Neural progenitor cell (in vitro differentiated cells): ENCODE results near the gene ART3. TPM values are rescaled to one million over a fixed set of nuclear protein-coding genes. Genes with fewer than 3 reads are reported as not detected.

Source experiments
- DNase-seq: peaks from one replicate; pipeline ENCODE4 v3.0.0-alpha.2; 2016; ENCODE audit warnings: low spot score
- H2AFZ ChIP-seq: fragments of 200-600 bp; sonication (generic); replicated peaks from 2 replicates; pipeline ENCODE4 v1.6.1; 2016; ENCODE audit warnings: antibody characterized with exemption
- H3F3A ChIP-seq: fragments of 200-600 bp; sonication (generic); 2 replicates; pipeline ENCODE4 v1.6.1; 2016; ENCODE audit warnings: antibody characterized with exemption, low read depth
- H3K27ac ChIP-seq: fragments of 200-600 bp; sonication (generic); 2 replicates; pipeline ENCODE4 v1.5.1; 2016; ENCODE audit warnings: mild to moderate bottlenecking
- H3K27me3 ChIP-seq: fragments of 200-600 bp; sonication (generic); 2 replicates; pipeline ENCODE4 v1.6.1; 2016; ENCODE audit warnings: mild to moderate bottlenecking, moderate library complexity
- H3K36me3 ChIP-seq: fragments of 200-600 bp; sonication (generic); 2 replicates; pipeline ENCODE4 v1.5.1; 2016
- H3K4me1 ChIP-seq: fragments of 200-600 bp; sonication (generic); 2 replicates; pipeline ENCODE4 v1.6.1; 2016; ENCODE audit warnings: mixed run types
- H3K4me2 ChIP-seq: fragments of 200-600 bp; sonication (generic); 2 replicates; pipeline ENCODE4 v1.6.1; 2016
- H3K4me3 ChIP-seq: fragments of 200-600 bp; sonication (generic); 2 replicates; pipeline ENCODE4 v1.5.1; 2016
- H3K79me2 ChIP-seq: fragments of 200-600 bp; sonication (generic); 2 replicates; pipeline ENCODE4 v1.6.1; 2016; ENCODE audit warnings: low read depth
- H3K9ac ChIP-seq: fragments of 200-600 bp; sonication (generic); 2 replicates; pipeline ENCODE4 v1.6.1; 2016
- H3K9me3 ChIP-seq: fragments of 200-600 bp; sonication (generic); 2 replicates; pipeline ENCODE4 v1.5.1; 2016; ENCODE audit warnings: low read depth
- H4K20me1 ChIP-seq: fragments of 200-600 bp; sonication (generic); 2 replicates; pipeline ENCODE4 v1.6.1; 2016; ENCODE audit warnings: low read depth
- H3K27ac Mint-ChIP-seq: 3 replicates; pipeline ENCODE4 v1.8.0; 2021; ENCODE audit warnings: mixed read lengths
- H3K27me3 Mint-ChIP-seq: 2 replicates; pipeline ENCODE4 v1.8.0; 2022; ENCODE audit warnings: low read depth, mild to moderate bottlenecking, inconsistent platforms, moderate library complexity, mixed read lengths; ENCODE audit not compliant: insufficient read depth
- H3K36me3 Mint-ChIP-seq: 3 replicates; pipeline ENCODE4 v1.8.0; 2021; ENCODE audit warnings: mixed read lengths
- H3K4me1 Mint-ChIP-seq: 3 replicates; pipeline ENCODE4 v1.8.0; 2021; ENCODE audit warnings: mixed read lengths
- H3K4me3 Mint-ChIP-seq: 3 replicates; pipeline ENCODE4 v1.8.0; 2021; ENCODE audit warnings: mild to moderate bottlenecking, moderate library complexity, mixed read lengths
- H3K9me3 Mint-ChIP-seq: 3 replicates; pipeline ENCODE4 v1.8.0; 2020; ENCODE audit warnings: mixed read lengths
- EZH2 ChIP-seq: fragments of 200-600 bp; sonication (generic); IDR thresholded peaks from 2 replicates; pipeline ENCODE4 v1.6.1; 2017; ENCODE audit warnings: antibody characterized with exemption, mild to moderate bottlenecking, moderate library complexity
- EZH2phosphoT487 ChIP-seq: fragments of 200-600 bp; sonication (generic); IDR thresholded peaks from 2 replicates; pipeline ENCODE4 v1.6.1; 2017; ENCODE audit warnings: antibody characterized with exemption
- total RNA-seq: library from RNA; depleted of rRNA; stranded (reverse); fragments of >200 nt; gene quantifications from 2 replicates; pipeline ENCODE4 v1.2.3, GENCODE V29; 2015; ENCODE audit warnings: low replicate concordance
- TF ChIP-seq, protein P1 (sequence below): fragments of 200-600 bp; sonication (generic); IDR thresholded peaks from 2 replicates; pipeline ENCODE4 v1.5.1; 2017; ENCODE audit warnings: antibody characterized with exemption, mild to moderate bottlenecking

Gene ART3
- not detected in 2 replicates for total RNA-seq

DNA sequence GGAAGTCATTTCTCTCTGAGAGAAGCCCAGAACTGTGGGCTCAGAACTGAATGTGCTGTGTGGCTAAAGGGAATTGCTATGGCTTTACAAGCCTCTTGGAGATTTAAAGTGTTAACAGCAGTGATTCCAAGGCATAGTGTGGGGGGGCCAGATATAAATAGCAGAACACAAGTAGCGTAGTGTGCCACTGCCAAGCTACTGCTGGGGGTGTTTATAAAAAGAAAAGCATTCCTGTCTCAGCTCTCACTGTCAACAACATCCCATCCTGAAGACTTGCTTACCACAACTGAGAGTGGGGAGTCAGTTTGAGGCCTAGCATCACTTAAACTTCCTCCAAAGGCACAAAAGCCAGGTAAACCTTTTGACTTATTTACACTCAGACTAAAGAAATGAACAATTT is at the start of gene ART3:
Gene ART3 (plus strand): TSS at position 242 of the 400 bp plus-strand sequence. CDS start 1,181 bp downstream, outside the sequence.
- H3K9me3 Mint-ChIP-seq, result no peaks in the 10 kb centered on the region
- H3K27me3 Mint-ChIP-seq, result no peaks in the 10 kb centered on the region
- Histone ChIP-seq H3K4me3 (no peak within 1 kb of the TSS), H3K27me3 (no peaks in the 10 kb centered on the region), H4K20me1 (no peaks in the 10 kb centered on the region), H3K4me2 (no peak within 1 kb of the TSS), H3K4me1 (peaks cover 10% of the 10 kb centered on the region), H3K9me3 (no peaks in the 10 kb centered on the region), H3K79me2 (no peaks in the 10 kb centered on the region), H3K9ac (no peak within 1 kb of the TSS), H2AFZ (peak within 1 kb of the TSS; percentile 26), H3F3A (no peaks in the 10 kb centered on the region), H3K27ac (no peak within 1 kb of the TSS), H3K36me3 (no peaks in the 10 kb centered on the region)
- H3K36me3 Mint-ChIP-seq, result no peaks in the 10 kb centered on the region
- no peaks in the 10 kb centered on the region for H3K4me1 Mint-ChIP-seq
- no peak for DNase-seq
- H3K27ac Mint-ChIP-seq, result no peak within 1 kb of the TSS
- TF ChIP-seq EZH2phosphoT487 (no peak), EZH2 (no peak)
- TF ChIP-seq, protein P1, sequence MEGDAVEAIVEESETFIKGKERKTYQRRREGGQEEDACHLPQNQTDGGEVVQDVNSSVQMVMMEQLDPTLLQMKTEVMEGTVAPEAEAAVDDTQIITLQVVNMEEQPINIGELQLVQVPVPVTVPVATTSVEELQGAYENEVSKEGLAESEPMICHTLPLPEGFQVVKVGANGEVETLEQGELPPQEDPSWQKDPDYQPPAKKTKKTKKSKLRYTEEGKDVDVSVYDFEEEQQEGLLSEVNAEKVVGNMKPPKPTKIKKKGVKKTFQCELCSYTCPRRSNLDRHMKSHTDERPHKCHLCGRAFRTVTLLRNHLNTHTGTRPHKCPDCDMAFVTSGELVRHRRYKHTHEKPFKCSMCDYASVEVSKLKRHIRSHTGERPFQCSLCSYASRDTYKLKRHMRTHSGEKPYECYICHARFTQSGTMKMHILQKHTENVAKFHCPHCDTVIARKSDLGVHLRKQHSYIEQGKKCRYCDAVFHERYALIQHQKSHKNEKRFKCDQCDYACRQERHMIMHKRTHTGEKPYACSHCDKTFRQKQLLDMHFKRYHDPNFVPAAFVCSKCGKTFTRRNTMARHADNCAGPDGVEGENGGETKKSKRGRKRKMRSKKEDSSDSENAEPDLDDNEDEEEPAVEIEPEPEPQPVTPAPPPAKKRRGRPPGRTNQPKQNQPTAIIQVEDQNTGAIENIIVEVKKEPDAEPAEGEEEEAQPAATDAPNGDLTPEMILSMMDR, result no peak
- no peak within 1 kb of the TSS for H3K4me3 Mint-ChIP-seq

GRCh38 chr4:76028350-76028765 is 46.2 kb upstream of the ART3 start:
- Histone ChIP-seq H3K79me2 (no peaks in the 10 kb centered on the region), H3F3A (no peaks in the 10 kb centered on the region), H3K9ac (no peak overlapping the region), H4K20me1 (no peaks in the 10 kb centered on the region), H3K9me3 (no peaks in the 10 kb centered on the region), H3K27ac (no peak overlapping the region), H3K4me1 (no peaks in the 10 kb centered on the region), H3K4me2 (no peak overlapping the region), H3K36me3 (no peaks in the 10 kb centered on the region), H2AFZ (no peak overlapping the region), H3K27me3 (no peaks in the 10 kb centered on the region), H3K4me3 (no peak overlapping the region)
- Mint-ChIP-seq H3K36me3 (no peaks in the 10 kb centered on the region), H3K27me3 (peaks cover 5% of the 10 kb centered on the region), H3K4me3 (no peak overlapping the region), H3K9me3 (no peaks in the 10 kb centered on the region), H3K27ac (no peak overlapping the region), H3K4me1 (no peaks in the 10 kb centered on the region)
- TF ChIP-seq EZH2phosphoT487, result no peak
- TF ChIP-seq EZH2, result no peak
- TF ChIP-seq, protein P1, result no peak
- no peak for DNase-seq

GRCh38 chr4:76029300-76029699 is 45.2 kb upstream of the ART3 start:
- no peak overlapping the region for H3K4me2 ChIP-seq
- H3K27ac ChIP-seq, result no peak overlapping the region
- H3K4me3 ChIP-seq, result no peak overlapping the region
- H3K9me3 ChIP-seq, result no peaks in the 10 kb centered on the region
- no peaks in the 10 kb centered on the region for H3F3A ChIP-seq
- no peak for DNase-seq
- no peaks in the 10 kb centered on the region for H3K27me3 ChIP-seq
- no peak overlapping the region for H2AFZ ChIP-seq
- H3K36me3 ChIP-seq, result no peaks in the 10 kb centered on the region
- no peaks in the 10 kb centered on the region for H3K4me1 ChIP-seq
- no peak overlapping the region for H3K9ac ChIP-seq
- Mint-ChIP-seq H3K36me3 (no peaks in the 10 kb centered on the region), H3K9me3 (no peaks in the 10 kb centered on the region), H3K4me3 (no peak overlapping the region), H3K27ac (no peak overlapping the region), H3K27me3 (peaks cover 2% of the 10 kb centered on the region), H3K4me1 (no peaks in the 10 kb centered on the region)
- H4K20me1 ChIP-seq, result no peaks in the 10 kb centered on the region
- H3K79me2 ChIP-seq, result no peaks in the 10 kb centered on the region
- no peak for TF ChIP-seq EZH2
- TF ChIP-seq EZH2phosphoT487, result no peak
- TF ChIP-seq, protein P1, result no peak
